ENCODE data around the gene LRRC28.
A peak's percentile ranks its signal among the peaks of the same experiment; 100 is the strongest.
"Not testable (repeated sequence)": the region's sequence is repeated elsewhere in the genome, so short reads cannot be mapped to it uniquely, and the experiment has no call there.

LRRC28 gene

GRCh38 chr15:99232740-99233139, 18.5 kb upstream of the LRRC28 start:
- no peak overlapping the region for H3K4me3 ChIP-seq (ENCODE audit: low read length)
- no peak overlapping the region for H2AFZ ChIP-seq (ENCODE audit: low read depth, low read length)
- H3K4me1 ChIP-seq (ENCODE audit: low read length) = no peaks in the 10 kb centered on the region
- H3K79me2 ChIP-seq (ENCODE audit: low read length) = no peaks in the 10 kb centered on the region
- H3K27me3 ChIP-seq (ENCODE audit: low read depth, low read length) = no peaks in the 10 kb centered on the region
- H3K36me3 ChIP-seq (replicated peaks; ENCODE audit: low read depth, low read length) = no peaks in the 10 kb centered on the region
- no peak overlapping the region for H3K27ac ChIP-seq (ENCODE audit: low read length)
- no peak overlapping the region for H3K4me2 ChIP-seq (ENCODE audit: low read length)
- H3K9me3 ChIP-seq (ENCODE audit: insufficient read depth, low read length) = no peaks in the 10 kb centered on the region
- H3K9ac ChIP-seq (ENCODE audit: low read length) = no peak overlapping the region
- TF ChIP-seq, protein P1, sequence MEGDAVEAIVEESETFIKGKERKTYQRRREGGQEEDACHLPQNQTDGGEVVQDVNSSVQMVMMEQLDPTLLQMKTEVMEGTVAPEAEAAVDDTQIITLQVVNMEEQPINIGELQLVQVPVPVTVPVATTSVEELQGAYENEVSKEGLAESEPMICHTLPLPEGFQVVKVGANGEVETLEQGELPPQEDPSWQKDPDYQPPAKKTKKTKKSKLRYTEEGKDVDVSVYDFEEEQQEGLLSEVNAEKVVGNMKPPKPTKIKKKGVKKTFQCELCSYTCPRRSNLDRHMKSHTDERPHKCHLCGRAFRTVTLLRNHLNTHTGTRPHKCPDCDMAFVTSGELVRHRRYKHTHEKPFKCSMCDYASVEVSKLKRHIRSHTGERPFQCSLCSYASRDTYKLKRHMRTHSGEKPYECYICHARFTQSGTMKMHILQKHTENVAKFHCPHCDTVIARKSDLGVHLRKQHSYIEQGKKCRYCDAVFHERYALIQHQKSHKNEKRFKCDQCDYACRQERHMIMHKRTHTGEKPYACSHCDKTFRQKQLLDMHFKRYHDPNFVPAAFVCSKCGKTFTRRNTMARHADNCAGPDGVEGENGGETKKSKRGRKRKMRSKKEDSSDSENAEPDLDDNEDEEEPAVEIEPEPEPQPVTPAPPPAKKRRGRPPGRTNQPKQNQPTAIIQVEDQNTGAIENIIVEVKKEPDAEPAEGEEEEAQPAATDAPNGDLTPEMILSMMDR (IDR thresholded peaks at IDR 0.05; ENCODE audit: low read depth, low read length) = no peak
- no peak for TF ChIP-seq EZH2phosphoT487 (IDR thresholded peaks at IDR 0.05; ENCODE audit: low read depth)
- H4K20me1 ChIP-seq (ENCODE audit: insufficient read depth, low read length) = no peaks in the 10 kb centered on the region

DNA sequence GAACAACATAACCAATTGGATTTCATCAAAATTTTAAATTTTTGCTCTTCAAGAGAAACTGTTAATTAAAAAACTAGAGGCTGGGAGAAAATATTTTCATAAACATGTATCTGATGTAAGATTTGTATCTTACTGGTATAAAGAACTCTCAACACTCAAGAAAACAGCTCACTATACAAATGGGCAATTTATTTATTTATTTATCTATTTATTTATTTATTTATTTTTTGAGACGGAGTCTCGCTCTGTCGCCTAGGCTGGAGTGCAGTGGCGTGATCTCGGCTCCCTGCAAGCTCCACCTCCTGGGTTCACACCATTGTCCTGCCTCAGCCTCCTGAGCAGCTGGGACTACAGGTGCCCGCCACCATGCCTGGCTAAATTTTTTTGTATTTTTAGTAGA, 17.1 kb upstream of the LRRC28 start:
- H3K4me2 ChIP-seq (ENCODE audit: low read length); H3K79me2 ChIP-seq (ENCODE audit: low read length); H3K36me3 ChIP-seq (replicated peaks; ENCODE audit: low read depth, low read length); H2AFZ ChIP-seq (ENCODE audit: low read depth, low read length); H3K4me3 ChIP-seq (ENCODE audit: low read length); H3K27ac ChIP-seq (ENCODE audit: low read length); H3K4me1 ChIP-seq (ENCODE audit: low read length); H4K20me1 ChIP-seq (ENCODE audit: insufficient read depth, low read length); H3K27me3 ChIP-seq (ENCODE audit: low read depth, low read length); H3K9ac ChIP-seq (ENCODE audit: low read length); H3K9me3 ChIP-seq (ENCODE audit: insufficient read depth, low read length): not testable (repeated sequence)

GRCh38 chr15:99238849-99239248, 12.4 kb upstream of the LRRC28 start:
- H2AFZ ChIP-seq (ENCODE audit: low read depth, low read length) = no peak overlapping the region

GRCh38 chr15:99239545-99240198, 11.6 kb upstream of the LRRC28 start:
- no peaks in the 10 kb centered on the region for H3K79me2 ChIP-seq (ENCODE audit: low read length)
- H3K9me3 ChIP-seq (ENCODE audit: insufficient read depth, low read length) = no peaks in the 10 kb centered on the region
- H3K36me3 ChIP-seq (replicated peaks; ENCODE audit: low read depth, low read length) = no peaks in the 10 kb centered on the region
- H4K20me1 ChIP-seq (ENCODE audit: insufficient read depth, low read length) = no peaks in the 10 kb centered on the region
- H3K4me3 ChIP-seq (ENCODE audit: low read length) = no peak overlapping the region
- H3K9ac ChIP-seq (ENCODE audit: low read length) = no peak overlapping the region
- H3K4me1 ChIP-seq (ENCODE audit: low read length) = peaks cover 12% of the 10 kb centered on the region
- no peak overlapping the region for H2AFZ ChIP-seq (ENCODE audit: low read depth, low read length)
- TF ChIP-seq, protein P1 (IDR thresholded peaks at IDR 0.05; ENCODE audit: low read depth, low read length) = no peak
- no peak for TF ChIP-seq EZH2phosphoT487 (IDR thresholded peaks at IDR 0.05; ENCODE audit: low read depth)
- no peak overlapping the region for H3K27ac ChIP-seq (ENCODE audit: low read length)
- no peaks in the 10 kb centered on the region for H3K27me3 ChIP-seq (ENCODE audit: low read depth, low read length)
- peak overlapping the region; percentile 21 for H3K4me2 ChIP-seq (ENCODE audit: low read length)

More at GRCh38 chr15:99238849-99239248, 12.4 kb upstream of the LRRC28 start:
- no peaks in the 10 kb centered on the region for H3K27me3 ChIP-seq (ENCODE audit: low read depth, low read length)
- H3K9ac ChIP-seq (ENCODE audit: low read length) = no peak overlapping the region
- H3K4me1 ChIP-seq (ENCODE audit: low read length) = peaks cover 12% of the 10 kb centered on the region
- no peak overlapping the region for H3K27ac ChIP-seq (ENCODE audit: low read length)
- no peaks in the 10 kb centered on the region for H3K9me3 ChIP-seq (ENCODE audit: insufficient read depth, low read length)
- H3K4me2 ChIP-seq (ENCODE audit: low read length) = no peak overlapping the region
- no peaks in the 10 kb centered on the region for H3K36me3 ChIP-seq (replicated peaks; ENCODE audit: low read depth, low read length)
- TF ChIP-seq, protein P1 (IDR thresholded peaks at IDR 0.05; ENCODE audit: low read depth, low read length) = no peak
- no peak for TF ChIP-seq EZH2phosphoT487 (IDR thresholded peaks at IDR 0.05; ENCODE audit: low read depth)
- H3K4me3 ChIP-seq (ENCODE audit: low read length) = no peak overlapping the region
- no peaks in the 10 kb centered on the region for H3K79me2 ChIP-seq (ENCODE audit: low read length)
- no peaks in the 10 kb centered on the region for H4K20me1 ChIP-seq (ENCODE audit: insufficient read depth, low read length)

Measured in OCI-LY3 (cell line).